Fibroblast of villous mesenchyme (primary cell): ENCODE data around the gene STARD3. TPM values are rescaled to one million over a fixed set of nuclear protein-coding genes. Genes with fewer than 3 reads are reported as not detected.
A peak's percentile ranks its signal among the peaks of the same experiment; 100 is the strongest.

ENCODE experiments used
- DNase-seq: peaks from one replicate; pipeline ENCODE4 v3.0.0-alpha.2; 2010; ENCODE audit warnings: low read depth
- H3K4me3 ChIP-seq: 2 replicates; pipeline ENCODE4 v1.5.1; 2011; ENCODE audit warnings: low read depth, mild to moderate bottlenecking, low read length
- CTCF ChIP-seq: IDR thresholded peaks from 2 replicates; pipeline ENCODE4 v1.5.1; 2012; ENCODE audit warnings: low read depth, mild to moderate bottlenecking, low read length; ENCODE audit not compliant: insufficient read depth
- total RNA-seq: library from RNA; depleted of rRNA; stranded (reverse); fragments of >200 nt; gene quantifications from 2 replicates; pipeline ENCODE4 v1.2.3, GENCODE V29; 2012

Gene STARD3
- total RNA-seq, 1 donor = 23.7 TPM

DNA sequence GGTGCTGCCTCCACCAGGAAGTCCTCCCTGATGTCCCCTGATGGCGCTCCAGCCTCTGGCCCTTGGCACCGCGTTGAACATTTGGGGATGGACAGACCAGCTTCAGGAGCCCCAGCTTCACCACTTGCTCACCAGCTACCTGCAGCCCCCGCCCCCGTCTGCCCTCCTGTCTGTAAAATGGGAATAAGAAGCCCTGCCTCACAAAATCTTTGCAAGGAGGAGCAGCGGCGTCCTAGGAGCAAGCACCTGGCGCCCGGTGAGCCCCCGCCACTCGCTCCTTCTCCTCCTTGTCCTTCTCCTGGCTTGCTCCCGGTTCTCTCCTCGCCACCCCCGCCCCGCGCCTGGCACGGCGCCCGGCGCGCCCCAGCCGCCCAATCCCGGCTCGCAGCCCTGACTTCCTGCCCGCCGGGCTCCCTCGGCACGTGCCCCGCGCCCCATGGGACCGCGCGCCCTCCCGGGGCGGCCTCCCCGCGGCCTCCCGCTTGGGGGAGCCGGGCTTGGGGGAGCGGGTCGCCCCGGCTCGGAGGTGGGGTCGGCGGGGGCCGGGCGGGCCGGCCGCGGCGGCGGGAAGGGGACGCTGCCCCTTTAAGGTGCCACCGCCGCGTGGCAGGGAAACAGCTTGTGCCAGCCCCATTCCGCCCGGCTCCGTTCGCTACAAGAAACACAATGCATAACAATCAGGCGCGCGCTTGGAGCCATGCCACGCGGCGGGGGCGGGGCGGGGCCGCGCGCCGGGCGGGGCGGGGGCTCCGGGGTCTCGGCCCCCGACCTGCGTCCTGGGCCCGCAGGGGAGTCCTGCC is 19.3 kb upstream of the STARD3 start:
- DNase-seq = peak; percentile 19
- TF ChIP-seq CTCF = no peak
- peak overlapping the region; percentile 65 for H3K4me3 ChIP-seq

DNA sequence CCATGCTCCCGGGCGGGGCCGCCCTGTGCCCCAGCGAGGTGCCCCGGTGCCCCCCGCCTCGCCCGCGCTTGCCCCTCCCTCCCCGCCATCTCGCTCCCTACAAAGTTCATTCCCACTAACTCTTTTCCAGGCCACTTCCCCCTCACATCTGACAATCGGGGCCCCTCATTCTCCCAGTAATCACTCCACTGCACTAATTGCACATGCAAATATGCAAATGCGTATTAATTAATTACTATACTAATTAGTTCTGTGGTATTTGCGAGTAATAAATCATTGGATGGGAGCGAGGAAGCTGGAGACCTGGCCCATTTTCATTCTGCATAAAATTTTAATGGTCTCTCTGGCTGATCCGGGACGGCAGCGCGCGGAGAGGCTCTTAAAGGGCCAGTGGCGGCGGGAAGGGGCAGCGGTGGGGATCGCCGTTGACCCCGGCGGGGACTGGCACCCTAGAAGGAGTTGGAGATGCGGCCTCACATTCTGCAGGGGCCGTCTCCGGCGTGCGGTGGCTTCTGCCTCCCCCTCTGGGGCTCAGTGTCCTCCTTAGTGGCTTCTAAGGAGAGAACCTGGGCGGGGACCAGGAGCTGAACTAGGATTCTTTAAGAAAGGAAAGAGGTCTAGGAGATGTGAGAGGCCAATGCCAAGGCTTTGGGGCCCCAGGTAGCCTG is 18.6 kb upstream of the STARD3 start:
- peak overlapping the region; percentile 65 for H3K4me3 ChIP-seq
- TF ChIP-seq CTCF = no peak
- peak; percentile 17 for DNase-seq

GRCh38 chr17:39618956-39619785 is 17.8 kb upstream of the STARD3 start:
- no peak overlapping the region for H3K4me3 ChIP-seq
- no peak for TF ChIP-seq CTCF
- no peak for DNase-seq

DNA sequence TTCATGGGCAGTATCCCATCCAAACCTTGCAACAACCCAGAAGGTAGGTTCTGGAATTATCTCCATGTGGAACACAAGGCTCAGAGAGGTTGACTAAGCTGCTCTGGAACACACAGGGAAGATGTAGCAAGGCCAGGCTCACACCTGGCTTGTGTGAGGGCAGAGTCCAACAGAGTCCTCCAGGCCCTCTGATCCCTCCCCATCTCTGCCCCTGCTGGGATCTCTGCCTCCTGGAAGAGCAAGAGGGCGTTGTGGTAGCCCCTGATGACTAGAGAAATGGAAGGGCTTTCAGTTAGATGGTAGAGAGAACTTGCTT is 17.2 kb upstream of the STARD3 start:
- DNase-seq = no peak

DNA sequence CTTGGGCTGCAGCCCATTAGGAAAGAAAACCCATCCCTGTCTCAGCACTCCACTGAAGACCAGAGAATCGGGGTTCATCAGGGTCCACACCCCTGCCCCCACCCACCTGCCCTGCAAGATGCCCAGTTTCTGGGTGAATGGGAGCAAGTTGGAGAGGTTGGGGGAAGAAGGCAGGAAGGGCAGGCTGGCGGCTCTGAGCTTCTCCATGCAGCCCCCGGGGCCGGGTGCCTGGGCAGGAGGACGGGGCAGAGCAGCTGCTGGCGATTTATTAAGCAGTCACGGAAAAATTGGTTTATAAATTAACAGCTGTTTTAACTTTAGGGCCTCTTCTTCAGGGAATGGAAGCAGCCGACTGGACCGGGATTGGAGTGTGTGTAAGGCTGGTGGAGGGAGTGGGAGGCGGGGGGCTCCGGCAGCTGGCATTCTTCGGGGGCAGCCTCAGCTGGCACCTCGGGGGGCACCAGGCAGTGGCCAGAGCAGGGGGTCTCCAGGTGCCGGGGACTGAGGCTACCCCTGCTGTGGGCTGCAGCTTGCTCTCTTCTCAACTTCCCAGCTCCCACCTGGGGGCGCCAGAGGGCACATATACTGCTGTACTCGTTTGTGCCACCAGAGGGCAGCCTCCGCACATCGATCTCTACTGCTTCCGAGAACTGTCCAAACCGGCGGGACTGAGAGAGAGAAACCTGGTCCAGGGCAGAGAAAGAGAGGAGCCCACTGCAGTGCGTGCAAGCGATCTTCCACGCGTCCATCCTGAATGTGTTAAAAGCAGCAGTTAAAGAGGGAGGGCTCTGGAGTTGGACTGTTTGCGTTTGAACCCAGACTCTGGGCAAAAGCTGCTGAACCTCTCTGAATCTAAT is 15.2 kb upstream of the STARD3 start:
- H3K4me3 ChIP-seq = no peak overlapping the region
- peak; percentile 100 for TF ChIP-seq CTCF

More for the DNA sequence above, 17.2 kb upstream of the STARD3 start:
- no peak overlapping the region for H3K4me3 ChIP-seq
- TF ChIP-seq CTCF = no peak

GRCh38 chr17:39622380-39623006 is 14.5 kb upstream of the STARD3 start:
- no peak for TF ChIP-seq CTCF
- DNase-seq = no peak
- no peak overlapping the region for H3K4me3 ChIP-seq

More for the DNA sequence above, 15.2 kb upstream of the STARD3 start:
- peak; percentile 80 for DNase-seq
